Neural crest cell (in vitro differentiated cells): ENCODE results near the gene C11orf86. TPM values are rescaled to one million over a fixed set of nuclear protein-coding genes. Genes with fewer than 3 reads are reported as not detected.

Experiments
- DNase-seq: peaks from one replicate; pipeline ENCODE4 v3.0.0; 2021; ENCODE audit warnings: low read depth, mixed read lengths, low spot score
- H3K27ac Mint-ChIP-seq: one replicate; pipeline ENCODE4 v1.8.0; 2021; ENCODE audit warnings: mild to moderate bottlenecking, mixed read lengths; ENCODE audit not compliant: unreplicated experiment
- H3K27me3 Mint-ChIP-seq: 2 replicates; pipeline ENCODE4 v1.8.0; 2021; ENCODE audit warnings: low read depth, mild to moderate bottlenecking, mixed read lengths
- H3K36me3 Mint-ChIP-seq: 2 replicates; pipeline ENCODE4 v1.8.0; 2021; ENCODE audit warnings: low read depth, mild to moderate bottlenecking, mixed read lengths
- H3K4me1 Mint-ChIP-seq: 2 replicates; pipeline ENCODE4 v1.8.0; 2021; ENCODE audit warnings: mixed read lengths
- H3K4me3 Mint-ChIP-seq: one replicate; pipeline ENCODE4 v1.8.0; 2021; ENCODE audit warnings: mild to moderate bottlenecking, mixed read lengths
- H3K9me3 Mint-ChIP-seq: 2 replicates; pipeline ENCODE4 v1.8.0; 2021; ENCODE audit warnings: mixed read lengths
- total RNA-seq: library from RNA; stranded (reverse); gene quantifications from 2 replicates; pipeline ENCODE4 v1.2.1, GENCODE V29; 2021
- TF ChIP-seq, protein P1 (sequence below): fragments of 200-600 bp; sonication (generic); conservative IDR thresholded peaks from 2 replicates; pipeline ENCODE4 v1.5.0; 2021; ENCODE audit warnings: antibody characterized with exemption, mild to moderate bottlenecking

C11orf86 gene
- total RNA-seq, 1 donor from 2014 or later = not detected

- no peaks in the 10 kb centered on the region for H3K9me3 Mint-ChIP-seq
- TF ChIP-seq, protein P1, sequence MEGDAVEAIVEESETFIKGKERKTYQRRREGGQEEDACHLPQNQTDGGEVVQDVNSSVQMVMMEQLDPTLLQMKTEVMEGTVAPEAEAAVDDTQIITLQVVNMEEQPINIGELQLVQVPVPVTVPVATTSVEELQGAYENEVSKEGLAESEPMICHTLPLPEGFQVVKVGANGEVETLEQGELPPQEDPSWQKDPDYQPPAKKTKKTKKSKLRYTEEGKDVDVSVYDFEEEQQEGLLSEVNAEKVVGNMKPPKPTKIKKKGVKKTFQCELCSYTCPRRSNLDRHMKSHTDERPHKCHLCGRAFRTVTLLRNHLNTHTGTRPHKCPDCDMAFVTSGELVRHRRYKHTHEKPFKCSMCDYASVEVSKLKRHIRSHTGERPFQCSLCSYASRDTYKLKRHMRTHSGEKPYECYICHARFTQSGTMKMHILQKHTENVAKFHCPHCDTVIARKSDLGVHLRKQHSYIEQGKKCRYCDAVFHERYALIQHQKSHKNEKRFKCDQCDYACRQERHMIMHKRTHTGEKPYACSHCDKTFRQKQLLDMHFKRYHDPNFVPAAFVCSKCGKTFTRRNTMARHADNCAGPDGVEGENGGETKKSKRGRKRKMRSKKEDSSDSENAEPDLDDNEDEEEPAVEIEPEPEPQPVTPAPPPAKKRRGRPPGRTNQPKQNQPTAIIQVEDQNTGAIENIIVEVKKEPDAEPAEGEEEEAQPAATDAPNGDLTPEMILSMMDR = no peak
- H3K4me1 Mint-ChIP-seq = peaks cover 5% of the 10 kb centered on the region
- no peak for DNase-seq
- no peak overlapping the region for H3K27ac Mint-ChIP-seq
- H3K36me3 Mint-ChIP-seq = no peaks in the 10 kb centered on the region
- no peaks in the 10 kb centered on the region for H3K27me3 Mint-ChIP-seq
- H3K4me3 Mint-ChIP-seq = no peak overlapping the region
These were observed 1.0 kb upstream of the C11orf86 start for GRCh38 chr11:66973956-66974580.

DNA sequence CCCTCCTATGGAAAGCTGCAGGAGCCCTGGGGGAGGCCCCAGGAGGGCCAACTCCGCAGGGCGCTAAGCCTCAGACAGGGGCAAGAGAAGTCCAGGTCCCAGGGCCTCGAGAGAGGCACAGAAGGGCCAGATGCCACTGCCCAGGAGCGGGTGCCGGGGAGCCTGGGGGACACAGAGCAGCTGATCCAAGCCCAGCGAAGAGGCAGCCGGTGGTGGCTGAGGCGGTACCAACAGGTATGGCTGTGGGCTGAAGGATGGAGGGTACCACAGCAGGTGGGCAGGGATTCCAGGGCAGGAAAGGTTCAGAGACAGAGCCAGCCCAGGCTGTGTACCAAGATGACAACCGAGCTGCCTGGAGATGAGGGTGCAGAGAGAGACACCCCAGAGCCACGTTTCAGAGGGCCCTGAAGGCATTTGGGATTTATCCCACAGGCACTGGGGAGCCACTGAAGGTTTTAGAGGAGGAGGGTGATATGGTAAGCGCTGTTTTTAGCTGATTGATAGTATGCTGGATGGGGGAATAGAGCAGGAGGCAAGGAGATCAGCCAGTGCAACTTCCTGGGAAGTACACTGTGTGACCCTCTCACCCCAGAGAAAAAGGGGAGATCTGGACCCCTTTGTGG, 412 bp downstream of the C11orf86 start:
- DNase-seq = no peak
- Mint-ChIP-seq H3K27me3 (no peaks in the 10 kb centered on the region), H3K36me3 (no peaks in the 10 kb centered on the region), H3K27ac (no peak overlapping the region), H3K9me3 (no peaks in the 10 kb centered on the region), H3K4me1 (peaks cover 5% of the 10 kb centered on the region), H3K4me3 (no peak overlapping the region)
- TF ChIP-seq, protein P1 = no peak

- H3K4me1 Mint-ChIP-seq = peaks cover under 1% of the 10 kb centered on the region
- H3K36me3 Mint-ChIP-seq = no peaks in the 10 kb centered on the region
- DNase-seq = peak; percentile 70
- TF ChIP-seq, protein P1 = peak; percentile 75
- H3K27ac Mint-ChIP-seq = no peak overlapping the region
- H3K4me3 Mint-ChIP-seq = no peak overlapping the region
- H3K9me3 Mint-ChIP-seq = no peaks in the 10 kb centered on the region
- no peaks in the 10 kb centered on the region for H3K27me3 Mint-ChIP-seq
These were observed 944 bp downstream of the C11orf86 start for GRCh38 chr11:66976028-66976467.

- no peak for DNase-seq
- TF ChIP-seq, protein P1 = no peak
These were observed 1.8 kb downstream of the C11orf86 start for GRCh38 chr11:66976925-66977324.

GRCh38 chr11:66978229-66978628, 3.1 kb downstream of the C11orf86 start:
- no peaks in the 10 kb centered on the region for H3K4me1 Mint-ChIP-seq
- no peaks in the 10 kb centered on the region for H3K9me3 Mint-ChIP-seq
- DNase-seq = no peak
- TF ChIP-seq, protein P1 = no peak
- H3K4me3 Mint-ChIP-seq = no peak overlapping the region
- H3K36me3 Mint-ChIP-seq = no peaks in the 10 kb centered on the region
- no peak overlapping the region for H3K27ac Mint-ChIP-seq
- no peaks in the 10 kb centered on the region for H3K27me3 Mint-ChIP-seq

More at GRCh38 chr11:66976925-66977324, 1.8 kb downstream of the C11orf86 start:
- H3K27ac Mint-ChIP-seq = no peak overlapping the region
- H3K9me3 Mint-ChIP-seq = no peaks in the 10 kb centered on the region
- H3K27me3 Mint-ChIP-seq = no peaks in the 10 kb centered on the region
- no peaks in the 10 kb centered on the region for H3K36me3 Mint-ChIP-seq
- H3K4me1 Mint-ChIP-seq = no peaks in the 10 kb centered on the region
- H3K4me3 Mint-ChIP-seq = no peak overlapping the region
